ENCODE results near the gene RPGR.

Gene RPGR, protein sequence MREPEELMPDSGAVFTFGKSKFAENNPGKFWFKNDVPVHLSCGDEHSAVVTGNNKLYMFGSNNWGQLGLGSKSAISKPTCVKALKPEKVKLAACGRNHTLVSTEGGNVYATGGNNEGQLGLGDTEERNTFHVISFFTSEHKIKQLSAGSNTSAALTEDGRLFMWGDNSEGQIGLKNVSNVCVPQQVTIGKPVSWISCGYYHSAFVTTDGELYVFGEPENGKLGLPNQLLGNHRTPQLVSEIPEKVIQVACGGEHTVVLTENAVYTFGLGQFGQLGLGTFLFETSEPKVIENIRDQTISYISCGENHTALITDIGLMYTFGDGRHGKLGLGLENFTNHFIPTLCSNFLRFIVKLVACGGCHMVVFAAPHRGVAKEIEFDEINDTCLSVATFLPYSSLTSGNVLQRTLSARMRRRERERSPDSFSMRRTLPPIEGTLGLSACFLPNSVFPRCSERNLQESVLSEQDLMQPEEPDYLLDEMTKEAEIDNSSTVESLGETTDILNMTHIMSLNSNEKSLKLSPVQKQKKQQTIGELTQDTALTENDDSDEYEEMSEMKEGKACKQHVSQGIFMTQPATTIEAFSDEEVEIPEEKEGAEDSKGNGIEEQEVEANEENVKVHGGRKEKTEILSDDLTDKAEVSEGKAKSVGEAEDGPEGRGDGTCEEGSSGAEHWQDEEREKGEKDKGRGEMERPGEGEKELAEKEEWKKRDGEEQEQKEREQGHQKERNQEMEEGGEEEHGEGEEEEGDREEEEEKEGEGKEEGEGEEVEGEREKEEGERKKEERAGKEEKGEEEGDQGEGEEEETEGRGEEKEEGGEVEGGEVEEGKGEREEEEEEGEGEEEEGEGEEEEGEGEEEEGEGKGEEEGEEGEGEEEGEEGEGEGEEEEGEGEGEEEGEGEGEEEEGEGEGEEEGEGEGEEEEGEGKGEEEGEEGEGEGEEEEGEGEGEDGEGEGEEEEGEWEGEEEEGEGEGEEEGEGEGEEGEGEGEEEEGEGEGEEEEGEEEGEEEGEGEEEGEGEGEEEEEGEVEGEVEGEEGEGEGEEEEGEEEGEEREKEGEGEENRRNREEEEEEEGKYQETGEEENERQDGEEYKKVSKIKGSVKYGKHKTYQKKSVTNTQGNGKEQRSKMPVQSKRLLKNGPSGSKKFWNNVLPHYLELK

DNA sequence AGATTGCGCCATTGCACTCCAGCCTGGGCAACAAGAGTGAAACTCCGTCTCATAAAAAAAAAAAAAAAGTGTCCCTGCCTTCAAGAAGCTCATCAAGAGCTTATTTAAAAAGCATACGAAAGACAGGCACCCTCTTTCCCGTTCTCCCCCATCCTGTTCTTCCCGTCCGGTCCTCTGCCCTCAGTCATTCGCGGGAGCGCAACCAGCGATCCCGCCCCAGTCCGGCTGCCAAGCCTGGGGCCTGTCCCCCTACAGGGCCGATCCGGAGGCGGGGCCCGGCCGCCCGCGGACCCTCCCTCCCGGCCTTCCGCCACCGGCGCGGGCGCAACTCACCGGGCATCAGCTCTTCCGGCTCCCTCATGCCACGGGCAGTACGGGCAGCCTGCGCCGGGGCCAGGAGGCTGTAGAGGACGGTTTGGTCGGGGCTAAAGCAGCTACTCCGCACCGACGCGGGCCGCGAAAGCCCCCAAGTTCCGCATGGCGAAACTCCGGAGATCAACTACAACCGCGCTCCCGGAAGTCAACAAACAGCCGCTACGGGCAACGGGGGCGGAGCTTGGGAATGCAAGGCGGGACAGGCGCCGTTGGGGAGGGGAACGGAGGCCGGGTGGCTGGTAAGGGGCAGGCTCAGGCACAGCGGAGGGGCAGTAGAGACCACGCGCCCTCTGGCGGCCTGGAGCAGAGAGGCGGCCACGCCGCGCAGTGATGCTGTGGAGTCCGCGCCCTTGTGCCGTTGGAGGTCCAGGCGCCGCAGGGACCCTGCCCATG is at the start of gene RPGR:
TSS of gene RPGR (minus strand) at position 503 of the 768 bp plus-strand sequence. CDS start at position 361, 142 bp downstream.
- peak; percentile 80 for DNase-seq (ENCODE audit: low read depth)

DNA sequence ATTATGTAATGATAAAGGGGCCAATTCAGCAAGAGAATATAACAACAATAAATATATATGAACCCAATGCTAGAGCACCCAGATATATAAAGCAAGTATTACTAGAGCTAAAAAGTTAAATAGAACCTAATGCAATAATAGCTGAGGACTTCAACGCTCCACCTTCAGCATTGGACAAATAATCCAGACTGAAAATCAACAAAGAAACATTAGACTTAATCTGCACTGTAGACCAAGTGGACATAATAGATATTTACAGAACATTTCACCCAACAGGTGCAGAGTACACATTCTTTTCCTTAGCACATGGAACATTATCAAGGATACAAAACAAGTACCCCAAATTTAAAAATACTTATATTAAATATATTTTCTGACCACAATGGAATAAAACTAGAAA is 49.4 kb upstream of the RPGR start:
- DNase-seq (ENCODE audit: low read depth): no peak

DNA sequence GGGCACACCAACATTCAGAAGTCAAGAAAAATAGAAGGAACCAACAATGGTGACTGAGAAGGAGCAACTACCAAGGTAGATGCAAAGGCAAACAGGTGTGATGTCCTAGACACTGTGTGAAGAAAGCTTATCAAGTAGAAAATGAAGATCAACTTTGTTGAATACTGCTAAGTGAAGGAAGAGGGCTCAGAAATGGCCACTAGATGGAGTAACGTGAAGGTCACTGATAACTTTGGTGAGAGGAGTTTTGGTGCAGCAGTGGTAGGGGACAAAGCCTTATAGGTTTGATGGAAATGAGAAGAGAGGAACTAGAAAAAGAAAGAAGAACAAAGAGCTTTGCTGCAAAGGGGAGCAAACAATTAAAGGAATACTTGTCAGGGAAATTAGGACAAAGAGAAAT is 48.6 kb upstream of the RPGR start:
- DNase-seq (ENCODE audit: low read depth): no peak

DNA sequence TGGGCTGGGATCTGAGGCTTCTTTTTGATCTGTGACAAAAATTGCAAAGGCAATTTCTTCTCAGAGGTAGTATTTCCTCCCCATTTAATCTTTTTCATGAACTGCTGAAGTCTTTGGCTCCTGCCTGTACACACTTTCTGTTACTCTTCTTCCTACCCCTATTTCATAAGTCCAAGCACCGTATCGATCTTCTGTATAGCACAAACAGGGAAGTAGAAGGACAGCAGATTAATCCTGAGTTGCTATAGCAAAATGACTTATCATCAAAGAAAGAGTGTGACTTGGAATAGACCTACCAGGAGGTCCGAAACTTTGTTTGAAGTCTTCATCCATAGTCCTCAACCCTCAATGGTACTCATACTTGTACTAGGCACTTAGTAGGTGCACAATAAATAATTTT is 47.1 kb upstream of the RPGR start:
- no peak for DNase-seq (ENCODE audit: low read depth)

DNA sequence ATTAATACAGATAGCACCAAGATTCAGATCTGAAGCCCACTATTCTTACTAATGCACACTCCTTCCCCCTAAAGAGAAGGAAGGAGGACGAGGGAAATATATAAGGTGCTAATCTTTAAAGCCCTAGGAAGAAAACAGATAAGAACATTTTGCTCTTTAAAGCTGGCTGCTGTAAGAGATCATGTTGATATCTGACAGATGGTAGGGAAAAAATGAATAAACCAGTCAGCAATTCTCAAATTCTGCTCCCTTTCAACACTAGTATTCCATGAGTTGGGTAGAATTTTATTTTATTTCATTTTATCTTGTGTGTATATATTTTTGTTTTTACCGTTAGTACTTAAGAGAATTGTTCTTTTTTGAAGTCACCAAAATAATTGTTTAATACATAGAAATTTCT is 44.3 kb upstream of the RPGR start:
- DNase-seq (ENCODE audit: low read depth): no peak

DNA sequence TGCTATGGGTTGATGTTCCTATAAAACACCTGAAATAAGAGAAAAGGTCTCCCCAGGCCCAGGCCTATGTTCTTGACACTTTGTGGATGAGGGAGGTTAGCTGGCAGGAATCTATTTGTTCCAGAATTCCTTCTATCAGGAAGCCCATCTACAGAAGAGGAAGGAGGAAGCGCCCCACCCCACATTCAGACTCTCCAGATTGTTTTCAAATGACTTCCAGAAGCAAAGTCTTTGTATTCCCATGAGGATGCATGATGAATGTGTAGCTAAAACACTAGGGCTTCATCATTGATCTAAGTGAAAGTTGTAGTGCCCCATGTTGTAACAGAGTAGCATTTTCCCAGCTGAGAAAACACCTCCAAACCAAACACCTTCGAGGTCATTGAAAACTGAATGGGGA is 41.5 kb upstream of the RPGR start:
- DNase-seq (ENCODE audit: low read depth): no peak

DNA sequence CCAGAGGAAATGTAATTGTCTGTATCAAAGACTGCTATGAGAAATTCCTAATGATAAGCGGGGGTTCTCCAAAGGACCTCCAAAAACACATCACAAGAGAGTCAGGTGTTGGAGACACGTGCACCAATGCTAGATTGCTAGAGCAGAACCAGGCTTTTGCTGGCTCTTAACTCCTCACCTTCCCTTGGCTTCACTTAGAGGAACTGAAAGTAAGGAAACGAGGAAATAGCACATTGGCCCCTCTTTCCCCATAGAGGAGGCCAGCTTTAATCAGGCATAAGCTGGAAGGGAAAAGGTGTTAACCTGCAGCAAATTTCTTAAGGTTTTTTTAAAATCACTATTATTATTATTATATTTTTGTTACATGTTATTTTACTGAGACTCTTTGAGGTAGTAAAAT is 38.6 kb upstream of the RPGR start:
- DNase-seq (ENCODE audit: low read depth): no peak

DNA sequence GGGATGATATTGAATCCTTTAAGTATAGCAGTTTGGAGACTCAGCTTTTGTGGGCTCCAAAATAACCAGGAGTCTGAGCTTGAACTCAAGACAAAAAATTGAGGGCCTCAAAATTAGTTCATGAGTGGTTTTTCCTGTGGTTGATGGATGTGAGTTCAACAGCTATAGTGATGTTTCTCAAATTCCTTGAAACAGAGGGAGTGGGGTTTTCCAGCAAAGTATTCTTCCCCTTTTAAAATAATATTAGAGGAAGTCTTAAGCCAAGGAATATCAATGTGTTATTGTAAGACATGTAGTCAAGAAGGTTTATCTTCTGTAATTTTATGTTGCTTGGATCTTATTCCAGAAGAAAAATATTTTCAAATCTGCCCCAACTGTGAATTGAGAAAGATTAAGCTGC is 35.7 kb upstream of the RPGR start:
- DNase-seq (ENCODE audit: low read depth): no peak

DNA sequence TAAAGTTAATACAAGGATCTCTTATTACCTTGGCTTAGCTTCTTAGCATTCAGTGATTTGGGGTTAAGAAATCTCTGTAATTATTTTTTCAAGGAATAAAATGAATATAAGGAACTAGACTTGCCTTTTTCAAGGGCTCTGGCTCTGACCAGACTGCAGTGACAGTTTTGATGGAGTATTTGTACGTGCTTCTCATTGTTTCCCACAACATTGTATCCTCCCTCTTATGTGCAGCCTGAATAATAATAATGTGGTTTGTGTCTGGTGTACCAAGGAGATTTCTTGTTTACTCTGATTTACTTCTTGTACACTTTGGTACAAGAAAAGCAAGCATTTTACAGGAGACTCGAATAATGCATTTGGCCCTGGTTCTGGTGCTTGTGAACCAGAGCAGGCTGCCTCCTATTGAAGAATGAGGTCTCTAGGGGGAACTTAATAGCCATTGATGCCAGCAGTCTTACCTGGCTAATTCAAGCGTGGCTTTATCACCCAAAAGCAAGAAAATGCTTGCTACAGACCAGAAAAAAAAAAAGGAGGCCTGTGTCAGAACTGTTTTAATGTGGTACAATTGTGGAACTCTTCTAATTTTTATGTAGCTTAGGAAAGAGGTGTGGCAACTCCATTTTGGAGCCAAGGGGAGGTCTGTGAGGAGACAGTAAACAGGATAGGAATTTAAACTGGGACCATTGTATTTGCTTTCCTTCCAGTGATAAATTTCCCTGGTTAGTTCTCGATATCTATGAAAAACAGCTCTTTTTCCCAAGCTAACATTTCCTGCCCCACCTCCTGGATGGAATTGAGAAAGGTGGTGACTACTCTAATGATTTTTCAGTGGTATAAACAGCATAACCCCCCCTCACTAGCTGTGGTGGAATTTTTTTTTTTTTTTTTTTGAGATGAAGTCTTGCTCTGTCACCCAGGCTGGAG is 30.7 kb upstream of the RPGR start:
- DNase-seq (ENCODE audit: low read depth): no peak

DNA sequence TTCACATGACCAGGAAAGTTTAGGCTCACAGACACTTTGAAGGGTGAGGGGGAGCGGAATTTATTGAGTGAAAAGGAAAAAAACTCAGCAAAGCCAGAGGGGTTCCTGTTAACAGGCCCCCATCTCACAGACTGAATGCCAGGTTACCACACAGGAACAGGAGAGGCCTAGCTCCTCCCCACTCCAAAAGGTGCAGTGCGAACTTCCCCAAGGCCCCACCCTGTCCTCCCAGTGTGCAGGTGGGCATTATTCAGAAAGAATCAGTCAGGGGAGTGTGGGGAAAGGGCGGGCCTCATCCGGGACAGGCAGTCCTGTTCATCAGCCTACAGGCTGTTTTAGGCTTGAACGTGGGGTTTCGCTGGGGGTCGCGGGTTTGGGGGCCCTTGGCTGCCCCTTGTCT is 29.1 kb upstream of the RPGR start:
- DNase-seq (ENCODE audit: low read depth): no peak

DNA sequence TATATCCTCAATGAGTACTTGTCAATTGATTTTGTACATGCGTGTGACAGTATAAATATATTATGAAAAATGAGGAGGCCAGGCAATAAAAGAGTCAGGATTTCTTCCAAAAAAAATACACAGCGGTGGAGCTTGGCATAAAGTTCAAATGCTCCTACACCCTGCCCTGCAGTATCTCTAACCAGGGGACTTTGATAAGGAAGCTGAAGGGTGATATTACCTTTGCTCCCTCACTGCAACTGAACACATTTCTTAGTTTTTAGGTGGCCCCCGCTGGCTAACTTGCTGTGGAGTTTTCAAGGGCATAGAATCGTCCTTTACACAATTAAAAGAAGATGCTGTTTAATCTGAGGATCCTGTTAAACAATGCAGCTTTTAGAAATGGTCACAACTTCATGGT is 25.1 kb upstream of the RPGR start, which contains the start of gene OTC:
TSS of gene OTC (plus strand) at position 243 of the 400 bp plus-strand sequence. CDS start at position 336, 93 bp downstream.
- DNase-seq (ENCODE audit: low read depth): no peak

DNA sequence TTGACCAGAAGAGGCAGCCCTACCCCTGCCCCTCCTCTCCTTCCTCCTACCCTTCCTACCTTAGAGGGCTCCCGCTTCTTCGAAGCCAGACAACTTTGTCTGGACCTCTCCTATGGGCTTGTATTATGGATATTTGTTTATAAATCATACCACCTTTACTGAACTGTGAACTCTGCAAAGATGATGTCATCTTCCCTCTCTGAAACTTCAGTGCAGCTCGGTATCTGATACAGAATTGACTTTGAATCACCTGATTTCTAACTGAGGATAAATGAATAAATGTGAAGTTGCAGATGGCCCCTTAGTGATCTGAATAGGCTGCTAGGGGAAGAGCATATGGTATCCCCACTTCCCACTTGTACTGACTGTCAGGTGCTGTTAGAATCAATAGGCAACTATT is 24.0 kb upstream of the RPGR start:
- no peak for DNase-seq (ENCODE audit: low read depth)

DNA sequence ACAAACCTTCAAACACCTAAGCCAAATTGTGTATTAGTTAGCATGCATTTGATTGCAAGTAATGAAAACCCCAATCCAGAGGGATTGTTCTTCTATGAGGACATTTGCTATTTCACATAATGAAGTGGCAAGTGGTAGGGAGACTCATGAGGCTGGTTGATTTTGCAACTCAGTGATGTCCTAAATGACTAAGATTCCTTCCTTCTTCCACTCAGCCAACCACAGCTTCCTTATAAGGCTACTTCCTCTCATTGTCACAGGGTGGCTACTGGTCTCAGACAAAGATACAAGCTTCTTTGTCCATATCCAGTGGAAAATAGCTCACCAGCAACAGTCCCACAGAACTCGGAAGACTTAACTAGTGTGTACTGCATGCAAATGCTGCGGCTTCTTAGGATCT is 19.8 kb upstream of the RPGR start:
- peak; percentile 17 for DNase-seq (ENCODE audit: low read depth)

DNA sequence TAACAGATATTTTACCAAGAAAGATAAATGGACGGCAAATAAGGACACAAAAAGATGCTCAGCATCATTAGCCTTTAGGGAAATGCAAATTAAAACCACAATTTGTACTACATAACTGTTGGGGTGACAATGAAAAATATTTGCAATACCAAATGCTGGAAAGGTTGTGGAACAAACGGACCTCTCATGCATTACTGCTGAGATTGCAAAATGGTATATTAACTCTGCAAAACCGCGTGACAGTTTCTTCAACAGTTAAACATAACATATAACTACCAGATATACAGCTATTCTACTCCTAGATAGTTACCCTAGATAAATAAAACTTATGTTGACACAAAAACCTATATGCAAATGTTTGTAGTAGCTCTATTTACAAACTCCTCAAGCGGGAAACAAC is 18.8 kb upstream of the RPGR start:
- no peak for DNase-seq (ENCODE audit: low read depth)

DNA sequence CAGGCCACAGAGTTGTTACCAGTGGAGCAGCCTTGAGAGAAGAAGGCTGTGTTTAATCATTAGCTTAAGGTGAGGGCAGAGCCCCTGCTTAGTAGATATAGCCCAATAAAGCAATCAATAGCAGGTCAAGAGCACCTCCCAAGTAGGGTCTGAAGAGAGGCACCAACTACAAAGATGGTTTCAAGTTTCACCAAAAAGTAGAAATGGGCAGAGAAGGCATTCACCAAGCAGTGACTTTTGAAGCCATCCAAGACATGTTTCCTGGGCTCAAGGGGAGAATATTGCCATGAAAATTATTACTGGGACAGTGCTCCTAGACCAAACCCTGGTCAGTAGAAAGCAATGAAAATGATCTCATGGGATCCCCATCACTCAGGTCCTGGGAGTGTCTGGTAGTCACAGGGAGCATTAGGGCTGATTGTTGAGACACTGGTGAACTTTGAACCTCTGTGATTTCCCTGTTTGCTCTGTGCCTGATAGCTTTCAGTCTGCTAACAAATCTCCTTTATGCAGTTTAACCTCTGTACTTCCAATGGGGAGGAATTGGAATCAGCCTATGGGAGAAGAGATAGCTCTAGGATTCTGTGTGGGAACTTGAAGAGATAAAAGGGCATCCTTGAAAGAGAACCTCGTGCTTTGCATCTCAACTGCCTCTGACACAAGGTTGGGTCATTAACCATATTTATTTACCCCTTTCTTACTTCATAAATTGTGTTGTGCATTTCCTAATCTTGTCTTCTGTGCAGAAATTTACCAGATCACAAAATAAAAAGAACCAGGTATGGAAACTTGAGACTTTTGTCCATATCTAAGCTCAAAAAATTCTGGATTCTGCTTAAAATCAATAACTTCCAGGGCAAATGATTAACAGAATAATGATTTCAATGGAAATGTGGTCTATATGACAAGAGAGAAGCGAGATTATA is 15.8 kb upstream of the RPGR start:
- DNase-seq (ENCODE audit: low read depth): no peak

DNA sequence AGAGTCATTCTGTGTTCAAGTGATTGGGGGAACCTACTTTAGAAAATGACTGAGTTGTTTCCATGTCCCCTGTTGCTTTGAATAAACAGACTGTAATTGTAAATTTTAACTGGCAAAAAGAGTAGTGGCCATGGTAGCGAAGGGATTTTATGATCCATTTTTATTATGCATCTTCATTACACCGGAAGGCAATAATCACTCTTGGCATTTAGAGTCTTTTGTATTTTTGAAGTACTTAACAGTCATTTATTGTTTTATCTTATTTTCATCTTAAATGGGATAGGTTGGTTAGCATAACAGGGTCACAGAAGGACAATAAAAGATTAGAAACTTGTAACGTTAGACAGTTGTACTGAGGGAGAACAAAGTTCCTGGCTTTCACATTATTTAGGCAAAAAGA is 14.1 kb upstream of the RPGR start:
- DNase-seq (ENCODE audit: low read depth): no peak

DNA sequence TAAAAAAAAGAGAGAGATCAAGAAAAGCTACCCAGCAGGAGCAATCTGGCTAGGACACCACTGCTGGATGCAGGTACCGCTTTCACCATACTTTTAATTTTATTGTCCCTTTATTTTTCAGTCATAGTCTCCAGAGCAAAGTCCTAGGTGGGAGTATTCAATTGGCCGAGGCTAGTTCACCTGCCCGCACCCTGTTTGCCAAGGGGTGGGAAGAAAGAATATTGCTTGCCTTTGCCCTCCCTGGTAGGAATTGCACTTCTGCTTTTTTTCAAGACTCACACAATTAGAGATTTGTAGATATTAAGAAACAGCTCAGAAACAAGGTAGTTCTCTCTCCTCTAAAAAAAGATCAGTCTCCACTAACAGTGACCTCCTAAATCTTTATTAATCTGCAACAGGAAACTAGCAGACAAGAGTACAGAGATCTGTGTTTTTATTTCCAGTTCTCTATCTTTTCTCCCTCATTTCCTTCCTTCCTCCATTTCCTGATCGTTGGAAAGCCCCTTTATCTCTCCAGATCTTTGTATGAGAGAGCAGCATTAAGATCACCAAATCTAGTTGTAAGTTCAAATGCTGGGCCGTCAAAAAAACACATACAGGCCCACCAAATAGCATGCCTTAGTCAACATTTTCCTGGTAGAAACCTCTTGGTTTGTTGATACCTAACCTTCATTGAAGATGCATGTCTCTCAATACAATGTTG is 9.4 kb upstream of the RPGR start:
- no peak for DNase-seq (ENCODE audit: low read depth)

DNA sequence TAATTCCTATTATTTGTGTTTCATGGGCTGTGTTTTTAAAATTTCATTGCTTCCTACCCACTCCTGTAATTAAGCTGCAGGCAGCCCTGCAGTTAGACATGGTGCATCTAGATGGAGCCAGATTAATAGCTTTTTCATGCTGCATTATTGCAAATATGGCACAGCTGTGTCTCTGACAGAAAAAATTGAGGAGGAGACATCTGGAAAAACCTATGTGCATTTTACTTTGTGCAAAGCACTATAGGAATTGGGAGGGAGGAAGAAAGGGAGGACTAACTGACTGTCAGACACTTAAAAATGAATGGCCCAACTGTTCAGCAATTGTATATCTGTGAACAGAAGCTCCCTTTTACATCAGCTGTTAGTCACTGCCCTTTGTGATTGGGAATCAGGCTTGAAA is 8.1 kb upstream of the RPGR start:
- DNase-seq (ENCODE audit: low read depth): no peak

DNA sequence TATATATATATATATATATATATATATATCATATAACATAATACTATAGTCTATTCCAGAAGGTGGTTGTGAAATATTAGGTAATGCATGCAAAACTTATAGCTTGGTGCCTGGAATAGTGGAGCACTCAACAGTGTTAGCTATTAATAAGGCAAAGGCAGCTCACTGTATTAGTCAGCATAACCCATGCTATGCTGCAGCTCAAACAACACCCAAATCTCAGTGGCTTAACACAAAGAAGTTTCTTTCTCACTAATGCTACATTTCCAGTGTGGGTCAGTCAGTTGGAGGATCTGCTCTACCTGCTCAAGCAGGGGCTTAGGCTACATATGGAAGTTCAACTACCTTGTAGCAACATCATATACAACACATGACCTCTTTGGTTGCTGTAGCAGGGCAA is 5.2 kb upstream of the RPGR start:
- DNase-seq (ENCODE audit: low read depth): no peak

All from GM04504 (cell line).